OCI-LY3 (cell line): Measurements from ENCODE around the gene HERC4.

ENCODE experiments used
- EZH2phosphoT487 ChIP-seq: fragments of 200-600 bp; shearing (Covaris generic); IDR thresholded peaks from 2 replicates; pipeline ENCODE4 v1.6.1; 2018; ENCODE audit warnings: antibody characterized with exemption, mixed run types, low read depth
- TF ChIP-seq, protein P1 (sequence below): fragments of 200-600, 300-600 bp; sonication (generic); IDR thresholded peaks from 2 replicates; pipeline ENCODE4 v1.5.1; 2014; ENCODE audit warnings: antibody characterized with exemption, low read length, low read depth

DNA sequence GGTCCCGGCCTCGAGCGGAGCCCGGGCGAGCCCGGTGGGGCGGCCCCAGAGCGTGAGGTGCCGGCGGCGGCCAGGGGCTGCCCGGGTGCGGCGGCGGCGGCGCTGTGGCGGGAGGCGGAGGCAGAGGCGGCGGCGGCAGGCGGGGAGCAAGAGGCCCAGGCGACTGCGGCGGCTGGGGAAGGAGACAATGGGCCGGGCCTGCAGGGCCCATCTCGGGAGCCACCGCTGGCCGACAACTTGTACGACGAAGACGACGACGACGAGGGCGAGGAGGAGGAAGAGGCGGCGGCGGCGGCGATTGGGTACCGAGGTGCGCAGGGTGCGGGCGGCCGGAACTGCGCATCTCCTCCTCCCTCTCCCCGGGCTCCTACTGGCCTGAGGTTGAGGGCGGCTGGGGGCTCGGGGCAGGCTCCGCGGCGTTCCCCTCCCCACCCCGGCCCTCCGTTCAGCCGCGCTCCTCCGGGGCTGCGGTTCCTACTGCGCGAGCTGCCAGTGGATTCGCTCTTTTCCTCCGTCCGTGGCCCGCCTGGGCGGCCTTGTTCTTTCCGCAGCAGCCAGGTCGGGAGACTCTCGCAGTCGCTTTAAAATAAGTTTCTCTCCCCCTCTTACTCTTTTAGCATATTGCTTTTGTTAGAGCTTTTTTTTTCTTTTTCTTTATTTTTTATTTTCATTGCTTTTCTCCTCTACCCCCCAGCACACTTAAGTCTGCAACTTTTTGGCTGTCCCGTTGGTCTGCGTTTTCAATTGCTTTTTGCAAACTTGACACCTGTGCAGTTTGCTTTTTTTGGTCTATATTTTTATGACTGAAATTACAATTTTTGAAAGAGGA is 190.0 kb downstream of the HERC4 start:
- TF ChIP-seq, protein P1, sequence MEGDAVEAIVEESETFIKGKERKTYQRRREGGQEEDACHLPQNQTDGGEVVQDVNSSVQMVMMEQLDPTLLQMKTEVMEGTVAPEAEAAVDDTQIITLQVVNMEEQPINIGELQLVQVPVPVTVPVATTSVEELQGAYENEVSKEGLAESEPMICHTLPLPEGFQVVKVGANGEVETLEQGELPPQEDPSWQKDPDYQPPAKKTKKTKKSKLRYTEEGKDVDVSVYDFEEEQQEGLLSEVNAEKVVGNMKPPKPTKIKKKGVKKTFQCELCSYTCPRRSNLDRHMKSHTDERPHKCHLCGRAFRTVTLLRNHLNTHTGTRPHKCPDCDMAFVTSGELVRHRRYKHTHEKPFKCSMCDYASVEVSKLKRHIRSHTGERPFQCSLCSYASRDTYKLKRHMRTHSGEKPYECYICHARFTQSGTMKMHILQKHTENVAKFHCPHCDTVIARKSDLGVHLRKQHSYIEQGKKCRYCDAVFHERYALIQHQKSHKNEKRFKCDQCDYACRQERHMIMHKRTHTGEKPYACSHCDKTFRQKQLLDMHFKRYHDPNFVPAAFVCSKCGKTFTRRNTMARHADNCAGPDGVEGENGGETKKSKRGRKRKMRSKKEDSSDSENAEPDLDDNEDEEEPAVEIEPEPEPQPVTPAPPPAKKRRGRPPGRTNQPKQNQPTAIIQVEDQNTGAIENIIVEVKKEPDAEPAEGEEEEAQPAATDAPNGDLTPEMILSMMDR, result no peak
- no peak for TF ChIP-seq EZH2phosphoT487
